GM23338 (cell line): ENCODE data around the gene LTBP2. TPM values are rescaled to one million over a fixed set of nuclear protein-coding genes. Genes with fewer than 3 reads are reported as not detected.

ENCODE experiments used
- ATAC-seq: fragments of 200-7000 bp; cut with Tn5 transposase; 3 replicates; pipeline ENCODE4 v1.9.1; 2020
- DNase-seq: peaks from one replicate; pipeline ENCODE4 v3.0.0-alpha.2; 2015; ENCODE audit warnings: low spot score
- H2AFZ ChIP-seq: fragments of 200-600 bp; sonication (generic); 2 replicates; pipeline ENCODE4 v1.8.0; 2016; ENCODE audit warnings: antibody characterized with exemption, mild to moderate bottlenecking, moderate library complexity
- H3F3A ChIP-seq: fragments of 200-600 bp; sonication (generic); replicated peaks from 2 replicates; pipeline ENCODE4 v1.8.0; 2017; ENCODE audit warnings: antibody characterized with exemption, mixed run types, low read depth
- H3K27ac ChIP-seq: fragments of 200-600 bp; sonication (generic); 2 replicates; pipeline ENCODE4 v1.6.1; 2016; ENCODE audit warnings: low read depth
- H3K27me3 ChIP-seq: fragments of 200-600 bp; sonication (generic); 2 replicates; pipeline ENCODE4 v1.8.0; 2016; ENCODE audit warnings: mild to moderate bottlenecking, mixed run types, moderate library complexity; ENCODE audit not compliant: insufficient read depth
- H3K36me3 ChIP-seq: fragments of 200-600 bp; sonication (generic); 2 replicates; pipeline ENCODE4 v1.8.0; 2016; ENCODE audit warnings: mild to moderate bottlenecking; ENCODE audit not compliant: insufficient read depth
- H3K4me1 ChIP-seq: fragments of 200-600 bp; sonication (generic); 2 replicates; pipeline ENCODE4 v1.8.0; 2016; ENCODE audit warnings: mild to moderate bottlenecking, moderate library complexity; ENCODE audit not compliant: insufficient read depth
- H3K4me2 ChIP-seq: fragments of 200-600 bp; sonication (generic); 2 replicates; pipeline ENCODE4 v1.7.1; 2017; ENCODE audit warnings: mixed run types
- H3K4me3 ChIP-seq: fragments of 200-600 bp; sonication (generic); 2 replicates; pipeline ENCODE4 v1.6.1; 2016; ENCODE audit warnings: mixed run types
- H3K79me2 ChIP-seq: fragments of 200-600 bp; sonication (generic); replicated peaks from 2 replicates; pipeline ENCODE4 v1.8.0; 2017; ENCODE audit warnings: mild to moderate bottlenecking; ENCODE audit not compliant: insufficient read depth
- H3K9me2 ChIP-seq: fragments of 200-600 bp; sonication (generic); 2 replicates; pipeline ENCODE4 v1.8.0; 2017; ENCODE audit not compliant: insufficient read depth
- H4K20me1 ChIP-seq: fragments of 200-600 bp; sonication (generic); replicated peaks from 2 replicates; pipeline ENCODE4 v1.8.0; 2017; ENCODE audit warnings: mild to moderate bottlenecking; ENCODE audit not compliant: insufficient read depth
- H3K27ac Mint-ChIP-seq: 2 replicates; pipeline ENCODE4 v1.8.0; 2020; ENCODE audit warnings: inconsistent platforms, mild to moderate bottlenecking, moderate library complexity, mixed read lengths
- H3K27me3 Mint-ChIP-seq: 3 replicates; pipeline ENCODE4 v1.8.0; 2022; ENCODE audit warnings: low read depth, mild to moderate bottlenecking, moderate library complexity, mixed read lengths, inconsistent platforms; ENCODE audit not compliant: insufficient read depth, poor library complexity
- H3K36me3 Mint-ChIP-seq: 3 replicates; pipeline ENCODE4 v1.8.0; 2021; ENCODE audit warnings: low read depth, mild to moderate bottlenecking, inconsistent platforms, moderate library complexity, mixed read lengths
- H3K4me1 Mint-ChIP-seq: 3 replicates; pipeline ENCODE4 v1.8.0; 2020; ENCODE audit warnings: mild to moderate bottlenecking, inconsistent platforms, mixed read lengths
- H3K4me3 Mint-ChIP-seq: 3 replicates; pipeline ENCODE4 v1.8.0; 2021; ENCODE audit warnings: moderate library complexity, mild to moderate bottlenecking, inconsistent platforms, mixed read lengths
- H3K9me3 Mint-ChIP-seq: 3 replicates; pipeline ENCODE4 v1.8.0; 2020; ENCODE audit warnings: moderate library complexity, mild to moderate bottlenecking, inconsistent platforms, mixed read lengths
- JUNB ChIP-seq: IDR thresholded peaks from one replicate; pipeline ENCODE4 v1.6.1; 2016; ENCODE audit warnings: antibody characterized with exemption; ENCODE audit not compliant: unreplicated experiment
- ZNF114 ChIP-seq: fragments of 250-450 bp; sonication (Bioruptor Pico); IDR thresholded peaks from 2 replicates; pipeline ENCODE4 v1.5.0; 2020; ENCODE audit warnings: mild to moderate bottlenecking, moderate library complexity
- ZNF331 ChIP-seq: fragments of 250-450 bp; sonication (Bioruptor Pico); IDR thresholded peaks from 2 replicates; pipeline ENCODE4 v1.5.0; 2020; ENCODE audit warnings: low read depth, mild to moderate bottlenecking, moderate library complexity
- ZNF462 ChIP-seq: fragments of 250-450 bp; sonication (Bioruptor Pico); IDR thresholded peaks from 2 replicates; pipeline ENCODE4 v1.5.0; 2020; ENCODE audit warnings: mild to moderate bottlenecking, moderate library complexity
- polyA plus RNA-seq: library from polyadenylated mRNA; unstranded; fragments of >200 nt; fragmentation: Nextera tagmentation; extraction: Ambion mirVana; gene quantifications from 2 replicates; pipeline ENCODE4 v1.2.1, GENCODE V29; 2016
- total RNA-seq: library from RNA; depleted of rRNA; stranded (reverse); fragments of >200 nt; shearing (Covaris generic); gene quantifications from 2 replicates; pipeline ENCODE4 v1.2.3, GENCODE V29; 2014

Gene LTBP2
- total and polyA plus RNA-seq, 2 experiments from 2014 or later, result 0.27 to 0.49 TPM

- no peaks in the 10 kb centered on the region; the same call in 1 of the 2 replicates for H4K20me1 ChIP-seq
- H3K9me2 ChIP-seq, result no peaks in the 10 kb centered on the region
- no peaks in the 10 kb centered on the region for H3K79me2 ChIP-seq
- H3K36me3 ChIP-seq, result peaks cover 3% of the 10 kb centered on the region; the same call in 1 of the 2 replicates
- H3K27ac ChIP-seq, result no peak overlapping the region
- Mint-ChIP-seq H3K9me3 (no peaks in the 10 kb centered on the region), H3K36me3 (no peaks in the 10 kb centered on the region), H3K27ac (no peak overlapping the region), H3K4me1 (peaks cover 9% of the 10 kb centered on the region; the same call in 2 of the 3 replicates), H3K4me3 (no peak overlapping the region), H3K27me3 (peaks cover 3% of the 10 kb centered on the region)
- H3F3A ChIP-seq, result no peaks in the 10 kb centered on the region
- H3K4me2 ChIP-seq, result no peak overlapping the region
- no peak overlapping the region for H2AFZ ChIP-seq
- no peaks in the 10 kb centered on the region for H3K4me1 ChIP-seq
- no peak overlapping the region for H3K4me3 ChIP-seq
- no peak for TF ChIP-seq ZNF462 (CRISPR knock-in tag)
- DNase-seq, result no peak
- ATAC-seq, result no peak
- H3K27me3 ChIP-seq, result no peaks in the 10 kb centered on the region
These were observed 40.5 kb upstream of the LTBP2 start for GRCh38 chr14:74652541-74652940.

- no peak for ATAC-seq
- no peak overlapping the region for H3K27ac Mint-ChIP-seq
These were observed 39.1 kb upstream of the LTBP2 start for GRCh38 chr14:74650927-74651686.

More at GRCh38 chr14:74650927-74651686, 39.1 kb upstream of the LTBP2 start:
- H3K36me3 ChIP-seq, result no peaks in the 10 kb centered on the region
- TF ChIP-seq ZNF331 (CRISPR knock-in tag), result no peak
- no peak for TF ChIP-seq JUNB
- no peak for TF ChIP-seq ZNF114 (CRISPR knock-in tag)
- Mint-ChIP-seq H3K27me3 (peaks cover 3% of the 10 kb centered on the region), H3K9me3 (no peaks in the 10 kb centered on the region), H3K36me3 (no peaks in the 10 kb centered on the region), H3K4me3 (no peak overlapping the region), H3K4me1 (peaks cover 9% of the 10 kb centered on the region; the same call in 2 of the 3 replicates)
- no peak overlapping the region for H3K4me3 ChIP-seq
- no peak for DNase-seq
- no peaks in the 10 kb centered on the region for H3K4me1 ChIP-seq
- H3K9me2 ChIP-seq, result no peaks in the 10 kb centered on the region
- no peaks in the 10 kb centered on the region for H3F3A ChIP-seq
- no peaks in the 10 kb centered on the region for H3K79me2 ChIP-seq
- H3K27me3 ChIP-seq, result no peaks in the 10 kb centered on the region
- H2AFZ ChIP-seq, result no peak overlapping the region
- no peak overlapping the region for H3K27ac ChIP-seq
- H4K20me1 ChIP-seq, result no peaks in the 10 kb centered on the region; the same call in 1 of the 2 replicates
- H3K4me2 ChIP-seq, result no peak overlapping the region
